Right hindlimb (tissue), 1 donor: ENCODE measurements around the gene SPDYC.

Experiments
- DNase-seq: peaks from one replicate; pipeline ENCODE4 v3.0.0-alpha.2; 2018

The SPDYC gene

GRCh38 chr11:65207918-65208784 is 38.1 kb downstream of the SPDYC start:
- peak; percentile 16 for DNase-seq

- no peak for DNase-seq
These were observed 39.0 kb downstream of the SPDYC start for GRCh38 chr11:65208785-65209710.

GRCh38 chr11:65209711-65210360 is 39.8 kb downstream of the SPDYC start:
- DNase-seq, result no peak

- DNase-seq, result no peak
These were observed 40.3 kb downstream of the SPDYC start for GRCh38 chr11:65210361-65210731.

GRCh38 chr11:65210748-65211147 is 40.7 kb downstream of the SPDYC start:
- DNase-seq, result no peak

GRCh38 chr11:65211293-65212105 is 41.5 kb downstream of the SPDYC start:
- no peak for DNase-seq

- DNase-seq, result no peak
These were observed 42.3 kb downstream of the SPDYC start for GRCh38 chr11:65212226-65212801.

- DNase-seq, result no peak
These were observed 43.5 kb downstream of the SPDYC start for GRCh38 chr11:65213322-65214211.

- DNase-seq, result no peak
These were observed 44.3 kb downstream of the SPDYC start for GRCh38 chr11:65214212-65214845.

- no peak for DNase-seq
These were observed 45.5 kb downstream of the SPDYC start for GRCh38 chr11:65215441-65216076.

GRCh38 chr11:65216830-65217229 is 46.8 kb downstream of the SPDYC start:
- no peak for DNase-seq

- DNase-seq, result no peak
These were observed 47.7 kb downstream of the SPDYC start for GRCh38 chr11:65217441-65218423.

- DNase-seq, result no peak
These were observed 48.4 kb downstream of the SPDYC start for GRCh38 chr11:65218446-65218845.

- no peak for DNase-seq
These were observed 49.8 kb downstream of the SPDYC start for GRCh38 chr11:65219930-65220213.

- DNase-seq, result no peak
These were observed 51.0 kb downstream of the SPDYC start for GRCh38 chr11:65221026-65221425.
